DMS114 treated with DMSO at 0.1 percent for 48 hours (cell line): ENCODE data around the gene CDH22.

Source experiments
- DNase-seq: peaks from one replicate; lab custom pipeline; 2025; ENCODE audit not compliant: unreplicated experiment; lab: John Stamatoyannopoulos, UW

CDH22 gene

DNA sequence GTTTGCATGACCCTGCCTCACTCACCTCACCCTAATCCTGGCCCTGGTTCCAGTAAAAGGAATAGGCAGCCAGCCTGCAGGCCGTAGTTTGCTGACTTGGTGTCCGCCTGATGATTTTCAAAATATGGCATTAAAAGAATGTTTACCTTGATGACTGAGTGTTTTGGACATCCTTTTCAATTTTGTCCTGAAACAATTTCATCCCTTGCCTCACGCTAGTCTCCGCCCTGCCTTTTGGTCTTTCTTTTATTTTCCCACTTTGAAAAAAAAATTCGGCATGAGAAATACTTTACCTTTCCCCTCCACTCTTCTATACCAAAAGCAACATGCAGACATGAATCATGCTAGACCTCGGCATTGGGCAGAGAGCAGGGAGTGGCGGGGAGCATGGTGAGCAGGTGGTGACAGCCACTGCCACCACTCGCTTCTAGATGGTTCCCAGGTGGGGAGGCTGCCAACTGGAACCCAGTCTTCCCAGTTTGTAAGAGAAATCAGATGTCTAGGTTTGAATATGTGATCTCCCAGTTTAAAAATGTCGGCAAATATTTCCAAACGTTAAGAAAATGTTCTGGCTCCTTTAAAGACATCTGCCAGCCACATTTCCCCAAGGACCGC, 180.8 kb downstream of the CDH22 start:
- no peak for DNase-seq

GRCh38 chr20:46126440-46127056, 181.8 kb downstream of the CDH22 start:
- DNase-seq: no peak
